Pulmonary artery endothelial cell (primary cell): ENCODE results near the gene ATP6V0E2. TPM values are rescaled to one million over a fixed set of nuclear protein-coding genes. Genes with fewer than 3 reads are reported as not detected.
"Not testable (repeated sequence)": the region's sequence is repeated elsewhere in the genome, so short reads cannot be mapped to it uniquely, and the experiment has no call there.

Experiments
- DNase-seq: peaks from one replicate; pipeline ENCODE4 v3.0.0-alpha.2; 2011; ENCODE audit warnings: low read depth, low spot score
- total RNA-seq: library from RNA; depleted of rRNA; stranded (reverse); fragments of >200 nt; gene quantifications from 2 replicates; pipeline ENCODE4 v1.2.3, GENCODE V29; 2014

ATP6V0E2 gene
- total RNA-seq: 20.8 and 24.4 TPM in 2 replicates

DNA sequence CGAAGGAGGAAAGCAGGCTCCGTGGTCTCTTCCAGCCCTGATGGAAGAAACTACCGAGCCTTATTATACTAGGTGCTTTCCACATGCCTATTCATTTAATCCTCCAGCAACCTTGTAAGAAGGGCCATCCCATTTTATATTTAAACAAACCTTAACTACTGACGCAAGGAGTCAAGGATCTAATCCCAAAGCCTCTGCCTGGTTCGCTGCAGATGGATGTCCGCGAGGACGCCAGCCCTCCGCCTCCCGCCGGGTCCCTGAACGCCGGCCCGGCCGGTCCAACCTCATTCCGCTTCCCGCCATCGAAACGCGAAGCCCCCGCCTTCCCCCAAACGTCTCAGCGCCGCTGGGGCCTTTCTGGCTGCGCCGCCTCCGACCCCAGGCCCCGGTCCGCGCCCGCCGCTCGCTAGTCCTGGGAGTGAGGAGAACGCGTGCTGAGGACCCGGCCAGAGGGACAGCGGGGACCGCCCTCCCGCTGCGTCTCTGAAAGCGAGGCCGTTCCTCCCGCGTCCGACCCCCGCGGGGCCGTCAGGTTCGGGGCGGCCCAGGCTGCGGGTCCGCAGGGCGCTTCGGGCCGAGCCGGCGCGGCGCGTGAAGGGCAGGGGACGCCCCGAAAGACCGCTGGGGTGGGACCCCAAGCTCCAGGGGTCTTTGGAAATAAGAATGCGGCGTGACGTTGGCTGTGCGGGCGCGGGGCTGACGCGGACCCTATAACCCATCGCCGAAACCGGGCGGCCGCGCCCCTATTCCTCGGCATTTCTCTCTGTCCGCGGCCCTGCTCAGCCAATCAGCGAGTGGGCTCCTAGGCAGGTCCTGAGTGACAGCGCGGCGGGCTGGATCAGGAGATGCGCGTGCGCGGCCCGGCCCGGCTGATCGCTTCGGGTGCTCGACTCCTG lies at the start of gene ATP6V0E2:
TSS of gene ATP6V0E2 (plus strand) at position 896 of the 896 bp plus-strand sequence. CDS start 97 bp downstream, outside the sequence.
- peak; percentile 79 for DNase-seq

DNA sequence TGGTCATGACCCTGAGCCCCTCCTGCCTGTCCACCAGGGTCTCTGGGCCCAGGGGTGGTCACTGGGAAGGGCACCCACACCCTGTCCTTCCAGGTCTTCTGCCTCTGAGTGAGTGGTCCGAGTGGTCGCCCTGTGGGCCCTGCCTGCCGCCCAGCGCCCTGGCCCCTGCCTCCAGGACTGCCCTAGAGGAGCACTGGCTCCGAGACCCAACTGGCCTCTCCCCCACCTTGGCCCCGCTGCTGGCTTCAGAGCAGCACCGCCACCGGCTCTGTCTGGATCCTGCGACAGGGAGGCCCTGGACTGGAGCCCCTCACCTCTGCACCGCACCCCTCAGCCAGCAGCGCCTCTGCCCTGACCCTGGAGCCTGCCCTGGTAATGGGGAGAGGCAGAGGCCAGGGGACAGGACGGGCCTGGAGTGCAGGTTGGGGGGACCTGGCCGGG lies 49.4 kb upstream of the ATP6V0E2 start:
- no peak for DNase-seq

- no peak for DNase-seq
Observed at GRCh38 chr7:149824748-149825566, 48.8 kb upstream of the ATP6V0E2 start.

- DNase-seq: no peak
Observed at GRCh38 chr7:149825567-149826343, 48.0 kb upstream of the ATP6V0E2 start.

- no peak for DNase-seq
Observed at GRCh38 chr7:149826344-149827088, 47.3 kb upstream of the ATP6V0E2 start.

DNA sequence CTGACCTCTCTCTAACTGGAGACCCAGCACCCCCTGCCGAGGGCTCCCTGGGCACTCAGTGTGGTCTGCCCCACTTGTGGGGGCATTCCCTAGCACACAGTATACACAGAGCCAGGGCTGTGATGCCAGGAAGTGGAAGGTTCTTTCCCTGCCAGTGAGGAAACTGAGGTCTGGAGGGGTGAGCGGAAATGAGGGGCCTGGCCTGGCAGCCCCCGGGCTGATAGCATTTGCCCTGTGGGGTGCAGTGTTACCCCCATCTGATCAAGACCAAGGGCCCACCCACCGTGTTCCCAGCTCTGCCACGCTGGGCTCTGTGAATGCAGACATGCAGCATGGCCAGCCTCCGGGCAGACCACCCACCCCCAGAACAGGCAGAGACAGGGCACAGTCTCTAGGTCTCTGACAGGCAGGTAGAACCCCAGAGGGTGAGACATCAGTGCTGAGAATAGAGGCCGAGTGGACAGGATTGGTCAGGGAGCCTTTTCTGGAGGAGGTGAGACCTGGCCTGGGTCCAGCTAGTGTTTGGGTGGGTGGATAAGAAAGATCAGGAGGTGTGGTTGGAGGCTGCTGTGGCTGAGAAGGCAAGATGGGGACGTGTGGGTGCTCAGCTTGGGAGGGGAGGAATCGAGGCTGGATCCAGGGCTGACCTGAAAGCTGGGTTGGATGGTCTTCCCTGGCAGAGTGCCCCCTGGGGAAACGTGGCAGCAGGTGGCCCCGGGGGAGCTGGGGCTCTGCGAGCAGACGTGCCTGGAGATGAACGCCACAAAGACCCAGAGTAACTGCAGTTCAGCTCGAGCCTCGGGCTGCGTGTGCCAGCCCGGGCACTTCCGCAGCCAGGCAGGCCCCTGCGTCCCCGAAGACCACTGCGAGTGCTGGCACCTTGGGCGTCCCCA lies 46.4 kb upstream of the ATP6V0E2 start:
- no peak for DNase-seq

GRCh38 chr7:149828357-149829309 lies 45.1 kb upstream of the ATP6V0E2 start:
- DNase-seq: no peak

DNA sequence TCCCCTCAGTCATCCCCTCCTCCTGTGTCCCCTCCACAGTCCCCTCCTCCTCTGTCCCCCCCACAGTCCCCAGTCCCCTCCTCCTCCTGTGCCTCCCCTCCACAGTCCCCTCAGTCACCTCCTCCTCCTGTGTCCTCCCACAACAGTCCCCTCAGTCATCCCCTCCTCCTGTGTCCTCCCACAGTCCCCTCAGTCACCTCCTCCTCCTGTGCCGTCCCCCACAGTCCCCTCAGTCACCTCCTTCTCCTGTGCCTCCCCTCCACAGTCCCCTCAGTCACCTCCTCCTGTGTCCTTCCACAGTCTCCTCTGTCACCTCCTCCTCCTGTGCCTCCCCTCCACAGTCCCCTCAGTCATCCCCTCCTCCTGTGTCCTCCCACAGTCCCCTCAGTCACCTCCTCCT lies 43.2 kb upstream of the ATP6V0E2 start:
- not testable (repeated sequence) for DNase-seq

GRCh38 chr7:149830997-149831740 lies 42.6 kb upstream of the ATP6V0E2 start:
- DNase-seq: no peak

- no peak for DNase-seq
Observed at GRCh38 chr7:149831741-149832219, 42.0 kb upstream of the ATP6V0E2 start.

DNA sequence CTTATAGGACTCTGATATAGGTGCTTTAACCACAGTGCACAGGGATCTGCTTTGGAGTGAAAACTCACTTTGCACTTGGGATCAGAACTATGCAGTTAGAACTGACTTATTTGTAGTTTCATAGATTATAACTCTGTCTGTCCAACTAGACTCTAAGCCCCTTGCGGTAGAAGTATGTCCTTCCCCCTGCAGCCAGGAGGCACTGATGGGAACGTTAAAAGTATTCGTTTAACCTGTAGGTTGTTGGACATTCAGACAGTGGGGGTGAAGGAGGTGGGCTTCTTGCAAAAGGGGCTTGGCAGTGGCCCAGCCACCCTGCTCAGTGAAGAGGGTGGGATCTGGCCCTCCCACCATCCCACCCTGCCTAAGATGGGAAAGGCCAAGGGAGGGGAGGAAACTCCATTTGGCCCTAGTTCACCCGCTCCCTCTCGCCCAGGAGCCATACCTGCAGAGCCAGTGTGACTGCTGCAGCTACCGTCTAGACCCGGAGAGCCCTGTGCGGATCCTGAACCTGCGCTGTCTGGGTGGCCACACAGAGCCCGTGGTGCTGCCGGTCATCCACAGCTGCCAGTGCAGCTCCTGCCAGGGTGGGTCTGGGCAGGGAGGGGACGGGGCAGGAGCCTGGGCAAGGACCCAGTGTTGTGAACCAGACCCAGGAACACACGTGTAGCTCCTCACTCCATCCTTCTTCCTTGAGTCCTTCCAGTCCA lies 41.3 kb upstream of the ATP6V0E2 start:
- no peak for DNase-seq

- DNase-seq: no peak
Observed at GRCh38 chr7:149833495-149834130, 40.2 kb upstream of the ATP6V0E2 start.

DNA sequence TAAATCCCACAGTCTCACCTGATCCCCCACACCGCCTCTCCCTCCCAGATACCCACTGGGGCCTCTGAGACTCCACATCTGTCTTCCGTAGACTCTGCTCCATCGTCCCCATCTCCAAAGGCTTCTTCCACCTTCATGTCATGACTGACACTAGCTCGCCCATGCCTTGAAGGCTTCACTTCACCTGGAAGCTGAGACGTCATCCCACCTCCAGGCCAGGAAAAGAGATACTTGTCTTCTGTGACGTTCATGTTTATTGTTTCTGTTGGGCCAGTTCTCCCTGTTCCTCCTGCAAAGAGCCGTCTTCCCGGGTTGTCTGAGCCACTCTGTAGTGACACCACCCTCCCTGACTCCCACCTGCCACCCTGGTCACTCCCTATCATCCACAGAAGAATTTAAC lies 39.2 kb upstream of the ATP6V0E2 start:
- no peak for DNase-seq

- no peak for DNase-seq
Observed at GRCh38 chr7:149836434-149836833, 37.3 kb upstream of the ATP6V0E2 start.

GRCh38 chr7:149837564-149838223 lies 36.1 kb upstream of the ATP6V0E2 start:
- no peak for DNase-seq
